Stimulated activated CD8-positive, alpha-beta memory T cell treated with anti-CD3 and anti-CD28 coated beads, Interleukin-7, amount 100 ng/mL, for 1 hour (primary cell): ENCODE results near the gene TAPBP.
"Not testable (repeated sequence)": the region's sequence is repeated elsewhere in the genome, so short reads cannot be mapped to it uniquely, and the experiment has no call there.

Source experiments
- DNase-seq, 2 donors: peaks; one replicate each; pipeline ENCODE4 v3.0.0-alpha.2; 2020; ENCODE audit warnings: low read depth in 2 of 2

Gene TAPBP

GRCh38 chr6:33277663-33278391 lies 36.1 kb downstream of the TAPBP start:
- no peak for DNase-seq

DNA sequence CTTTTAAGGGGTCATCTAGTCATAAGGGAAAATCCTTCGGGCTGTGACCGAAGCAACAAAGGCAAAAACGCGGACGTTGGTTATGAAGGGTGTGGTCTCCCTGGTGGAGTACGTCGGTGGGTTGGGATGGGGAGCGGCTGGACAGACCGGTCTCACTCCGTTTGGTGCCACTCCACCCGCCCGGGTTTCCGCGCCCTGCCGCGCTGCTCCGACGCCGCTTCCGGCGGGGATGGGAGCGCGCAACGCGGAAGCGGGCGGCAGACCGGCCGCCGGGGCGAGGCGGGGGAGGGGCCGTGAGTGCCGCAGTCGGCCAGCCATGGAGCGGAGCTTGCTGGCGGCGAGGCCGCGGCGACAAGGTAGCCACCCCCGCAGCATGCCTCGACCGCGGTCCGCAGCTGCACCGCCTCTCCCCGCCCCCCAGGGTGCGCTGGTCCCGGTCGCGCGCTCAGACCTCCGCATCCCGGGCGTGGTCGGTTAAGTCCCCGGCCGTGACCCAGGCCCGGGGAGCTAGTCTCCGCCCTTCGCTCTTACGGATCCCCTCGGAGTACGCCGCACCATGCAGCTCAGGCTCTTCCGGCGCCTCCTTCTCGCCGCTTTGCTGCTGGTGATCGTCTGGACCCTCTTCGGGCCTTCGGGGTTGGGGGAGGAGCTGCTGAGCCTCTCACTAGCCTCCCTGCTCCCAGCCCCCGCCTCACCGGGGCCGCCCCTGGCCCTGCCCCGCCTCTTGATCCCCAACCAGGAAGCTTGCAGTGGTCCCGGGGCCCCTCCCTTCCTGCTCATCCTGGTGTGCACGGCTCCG lies 36.8 kb downstream of the TAPBP start, which contains the start of gene B3GALT4:
Gene B3GALT4, plus strand, starts transcription at position 260 of the 799 bp plus-strand sequence. Its CDS starts 297 bp downstream, at position 557.
- peak in 1 of 2 donors; percentile 46 for DNase-seq

DNA sequence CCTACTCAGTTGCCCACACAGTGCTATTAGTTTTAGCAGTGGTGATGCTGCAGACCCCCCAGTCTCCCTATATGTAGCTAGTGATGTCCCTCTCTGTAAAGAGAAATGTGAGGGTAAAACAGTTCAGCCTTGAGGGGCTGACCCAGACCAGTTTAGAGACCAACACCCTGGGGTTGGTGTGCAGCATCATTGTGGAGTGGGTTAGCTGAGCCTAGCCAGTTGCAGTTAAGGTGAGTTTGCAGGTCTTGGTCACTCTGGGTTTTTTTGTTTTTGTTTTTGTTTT lies 37.4 kb downstream of the TAPBP start:
- no peak for DNase-seq

DNA sequence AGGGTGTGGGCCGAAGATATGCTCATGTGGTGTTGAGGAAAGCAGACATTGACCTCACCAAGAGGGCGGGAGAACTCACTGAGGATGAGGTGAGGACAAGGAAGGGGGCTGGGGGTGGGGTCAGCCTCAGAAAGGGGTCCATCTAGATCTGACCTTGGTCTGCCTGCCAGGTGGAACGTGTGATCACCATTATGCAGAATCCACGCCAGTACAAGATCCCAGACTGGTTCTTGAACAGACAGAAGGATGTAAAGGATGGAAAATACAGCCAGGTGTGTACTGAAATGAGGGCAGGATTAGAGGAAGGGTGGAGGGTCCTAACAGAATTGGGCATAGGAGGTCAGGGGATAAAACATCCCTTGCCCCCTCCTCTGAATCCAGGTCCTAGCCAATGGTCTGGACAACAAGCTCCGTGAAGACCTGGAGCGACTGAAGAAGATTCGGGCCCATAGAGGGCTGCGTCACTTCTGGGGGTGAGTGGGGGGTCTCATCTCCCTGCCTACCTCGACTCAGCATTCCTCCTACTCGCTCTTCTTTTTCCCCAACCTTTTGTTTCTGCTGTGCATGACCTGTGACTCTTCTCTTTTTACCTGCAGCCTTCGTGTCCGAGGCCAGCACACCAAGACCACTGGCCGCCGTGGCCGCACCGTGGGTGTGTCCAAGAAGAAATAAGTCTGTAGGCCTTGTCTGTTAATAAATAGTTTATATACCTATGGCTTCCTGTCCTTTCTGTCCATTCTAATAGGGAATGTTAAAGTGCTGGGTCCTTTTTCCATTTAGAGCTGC lies 37.9 kb downstream of the TAPBP start:
- DNase-seq: not testable (repeated sequence)

DNA sequence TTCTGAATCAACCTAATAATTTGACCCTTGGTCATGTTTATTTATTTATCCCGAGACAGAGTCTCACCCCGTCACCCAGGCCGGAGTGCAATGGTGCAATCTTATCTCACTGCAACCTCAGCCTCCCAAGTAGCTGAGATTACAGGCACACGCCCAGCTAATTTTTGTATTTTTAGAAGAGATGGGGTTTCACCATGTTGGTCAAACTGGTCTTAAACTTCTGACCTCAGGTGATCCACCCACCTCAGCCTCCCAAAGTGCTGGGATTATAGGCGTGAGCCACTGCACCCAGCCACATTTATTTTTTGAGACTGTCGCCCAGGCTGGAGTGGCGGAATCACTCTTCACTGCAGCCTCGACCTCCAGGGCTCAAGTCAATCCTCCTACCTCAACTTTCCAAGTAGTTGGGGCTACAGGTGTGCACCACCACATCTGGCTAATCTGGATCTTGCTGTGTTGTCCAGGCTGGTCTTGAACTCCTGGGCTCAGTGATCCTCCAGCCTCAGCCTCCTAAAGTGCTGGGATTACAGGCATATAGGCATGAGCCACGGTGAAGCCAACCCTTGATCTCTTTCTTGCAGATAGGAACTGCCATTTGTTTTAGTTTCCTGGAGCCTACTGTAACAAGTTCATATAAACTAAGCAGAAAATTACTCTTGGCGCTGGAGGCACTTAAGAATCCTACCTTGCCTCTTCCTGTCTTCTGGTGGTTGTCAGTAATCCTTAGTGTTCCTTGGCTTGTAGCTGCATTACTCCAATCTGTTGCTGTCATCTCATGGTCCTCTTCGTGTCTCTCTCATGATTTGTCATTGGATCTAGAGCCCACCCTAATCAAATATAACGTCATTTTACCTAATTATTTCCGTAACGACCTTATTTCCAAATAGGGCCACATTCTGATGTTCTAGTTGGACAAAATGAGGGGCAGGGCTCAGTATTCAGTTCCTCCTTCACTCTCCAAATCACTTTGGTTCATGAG lies 39.7 kb downstream of the TAPBP start:
- DNase-seq: no peak

DNA sequence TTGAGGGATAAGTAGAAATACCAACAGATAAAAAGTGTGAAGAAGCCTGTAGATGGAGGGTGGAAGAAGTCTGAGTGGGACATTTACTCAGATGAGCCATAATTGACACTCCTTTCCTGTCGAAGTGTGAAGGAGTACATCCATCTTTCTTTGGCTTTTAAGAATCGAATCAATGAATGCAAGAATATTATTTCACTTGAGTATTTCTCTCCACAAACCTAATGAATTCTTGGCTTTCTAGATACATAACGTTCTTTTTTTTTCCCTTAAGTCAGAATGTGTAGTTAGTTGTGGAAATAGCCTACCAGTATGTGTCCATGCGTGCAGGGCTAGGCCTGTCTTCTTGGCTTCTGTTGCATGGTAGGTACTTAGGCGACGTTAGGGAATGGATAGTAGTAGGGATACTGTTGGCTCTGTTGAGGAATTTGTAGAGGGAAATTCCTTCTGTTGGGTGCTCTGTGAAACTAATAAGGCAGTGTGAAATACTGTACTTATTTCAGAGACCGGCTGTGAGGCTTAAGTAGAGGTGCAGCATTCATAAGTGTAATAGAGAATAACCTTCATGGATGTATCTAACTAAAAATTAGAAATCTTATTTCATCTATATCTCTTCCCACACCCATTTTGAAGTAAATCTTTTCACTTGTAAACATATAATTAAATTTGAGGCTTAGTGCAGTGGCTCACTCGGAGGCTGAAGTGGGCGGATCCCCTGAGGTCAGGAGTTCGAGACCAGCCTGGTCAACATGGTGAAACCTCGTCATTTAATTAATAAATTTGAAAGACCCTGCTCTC lies 40.6 kb downstream of the TAPBP start:
- no peak for DNase-seq

DNA sequence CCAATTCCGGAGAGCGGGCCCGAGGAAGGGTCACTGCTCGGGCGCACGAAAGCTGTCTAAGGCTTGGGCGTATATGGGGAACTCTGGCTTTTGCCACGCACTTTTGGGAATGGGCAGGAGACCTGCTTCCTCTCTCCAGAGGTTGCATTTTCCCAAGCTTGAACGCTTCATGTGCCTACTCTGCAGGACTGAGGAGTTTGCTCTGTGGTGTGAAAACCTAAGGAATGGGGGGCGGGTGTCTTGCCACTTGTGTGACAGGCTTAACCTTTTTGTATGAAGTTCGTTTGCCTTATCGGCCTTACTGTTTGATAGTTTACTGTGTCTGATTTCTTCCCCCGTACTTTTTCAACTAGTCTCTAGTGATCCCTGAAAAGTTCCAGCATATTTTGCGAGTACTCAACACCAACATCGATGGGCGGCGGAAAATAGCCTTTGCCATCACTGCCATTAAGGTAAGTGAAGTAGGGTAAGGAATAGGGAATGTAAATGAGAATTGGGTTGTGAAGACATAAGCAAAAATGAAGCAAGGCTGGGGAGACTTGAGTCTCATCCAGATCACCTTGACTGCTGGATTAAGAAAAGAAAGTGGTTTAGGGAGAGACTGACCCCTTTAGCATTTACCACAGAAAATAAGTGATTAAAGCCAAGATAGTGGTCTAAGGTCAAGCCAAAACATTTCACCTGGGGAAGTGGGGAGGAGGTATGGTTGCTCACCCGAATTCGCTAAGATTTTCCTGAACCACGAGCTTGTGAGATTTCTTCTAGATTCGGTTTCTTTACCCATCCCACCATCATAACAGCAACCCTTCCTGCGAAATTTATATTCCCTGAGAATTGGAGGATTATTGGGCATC lies 41.4 kb downstream of the TAPBP start:
- DNase-seq: no peak

GRCh38 chr6:33271468-33272274 lies 42.2 kb downstream of the TAPBP start, which contains the start of the genes RPS18 and VPS52:
Gene RPS18 (plus strand): TSS chr6:33272075. CDS start chr6:33272120, 45 bp downstream.
Gene VPS52 (minus strand): TSS chr6:33271876. CDS start chr6:33271675, 201 bp downstream.
- DNase-seq: peak; percentile 74 to 82

DNA sequence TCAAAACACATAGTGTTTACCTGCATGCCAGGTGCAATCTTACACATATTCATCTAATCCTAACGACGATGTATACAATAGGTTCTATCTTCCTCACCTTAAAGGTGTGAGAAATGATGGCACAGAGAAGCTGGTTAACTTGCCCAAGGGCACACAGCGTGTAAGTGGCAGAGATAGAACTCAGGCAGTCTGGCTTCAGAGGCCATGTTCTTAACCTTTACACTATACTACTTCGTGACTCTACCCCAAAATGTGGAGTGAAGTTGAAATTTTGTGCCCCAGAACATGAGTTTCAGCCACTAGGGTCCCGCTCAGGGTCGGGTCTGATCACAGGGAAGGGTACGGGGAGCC lies 42.8 kb downstream of the TAPBP start:
- DNase-seq: no peak

DNA sequence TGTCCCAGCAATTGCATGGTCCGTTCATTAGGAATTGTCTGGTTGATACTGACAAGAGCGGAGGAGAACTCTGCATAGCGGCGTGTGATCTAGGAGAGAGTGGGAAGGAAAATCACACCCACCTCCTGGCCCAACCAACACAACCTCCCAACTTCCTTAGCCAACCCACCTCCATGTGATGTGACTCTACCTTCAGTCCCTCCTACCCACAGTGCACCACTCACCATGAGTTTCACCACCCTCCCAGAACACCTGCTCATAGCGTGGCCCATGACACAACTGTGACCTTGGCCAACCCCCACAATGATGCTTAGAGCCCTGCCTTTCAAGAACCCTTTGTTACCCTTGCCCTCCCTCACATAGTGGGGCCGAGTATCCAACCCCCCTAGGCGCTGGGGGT lies 49.9 kb downstream of the TAPBP start:
- DNase-seq: no peak

DNA sequence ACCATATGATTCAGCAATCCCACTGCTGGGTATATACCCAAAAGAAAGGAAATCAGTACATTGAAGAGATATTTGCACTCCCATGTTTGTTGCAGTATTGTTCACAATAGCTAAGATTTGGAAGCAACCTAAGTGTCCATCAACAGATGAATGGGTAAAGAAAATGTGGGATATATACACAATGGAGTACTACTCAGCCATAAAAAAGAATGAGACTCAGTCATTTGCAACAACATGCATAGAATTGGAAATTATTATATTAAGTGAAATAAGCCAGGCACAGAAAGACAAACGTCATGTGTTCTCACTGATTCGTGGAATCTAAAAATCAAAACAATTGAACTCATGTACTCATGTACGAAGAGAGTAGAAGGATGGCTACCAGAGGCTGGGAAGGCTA lies 51.4 kb downstream of the TAPBP start:
- DNase-seq: not testable (repeated sequence)

GRCh38 chr6:33259032-33259431 lies 54.8 kb downstream of the TAPBP start:
- DNase-seq: no peak

DNA sequence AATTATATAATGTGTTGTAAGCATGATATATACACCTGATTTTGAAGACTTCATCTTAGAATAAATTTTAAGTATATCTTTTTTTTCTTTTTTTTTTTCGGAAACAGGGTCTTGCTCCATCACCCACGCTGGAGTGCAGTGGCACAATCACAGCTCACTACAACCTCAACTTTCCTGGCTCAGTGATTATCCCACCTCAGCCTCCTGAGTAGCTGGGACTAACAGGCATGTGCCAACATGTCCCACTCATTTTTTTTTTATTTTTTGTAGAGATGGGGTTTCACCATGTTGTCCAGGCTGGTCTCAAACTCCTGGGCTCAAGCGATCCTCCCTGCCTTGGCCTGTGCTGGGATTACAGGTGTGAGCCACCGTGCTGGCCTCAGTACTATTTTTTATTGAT lies 59.3 kb downstream of the TAPBP start:
- no peak for DNase-seq

DNA sequence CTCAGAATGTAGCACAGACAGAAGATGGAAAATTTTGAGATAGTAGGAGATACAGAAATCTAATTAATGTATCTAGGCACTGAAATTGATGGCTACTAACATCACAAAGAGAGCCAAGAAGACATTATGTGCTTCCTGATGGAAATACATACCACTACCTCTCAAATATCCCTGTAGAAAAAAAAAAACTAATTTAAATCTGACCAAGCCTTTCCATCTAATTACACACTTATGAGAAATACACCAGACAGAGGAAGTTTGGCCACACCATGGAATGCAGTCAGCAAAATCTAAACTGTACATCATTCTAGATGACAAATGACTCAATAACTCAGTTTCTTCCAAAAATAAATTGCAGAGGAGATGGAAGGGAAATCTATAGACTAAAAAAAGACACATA lies 61.1 kb downstream of the TAPBP start:
- DNase-seq: no peak

DNA sequence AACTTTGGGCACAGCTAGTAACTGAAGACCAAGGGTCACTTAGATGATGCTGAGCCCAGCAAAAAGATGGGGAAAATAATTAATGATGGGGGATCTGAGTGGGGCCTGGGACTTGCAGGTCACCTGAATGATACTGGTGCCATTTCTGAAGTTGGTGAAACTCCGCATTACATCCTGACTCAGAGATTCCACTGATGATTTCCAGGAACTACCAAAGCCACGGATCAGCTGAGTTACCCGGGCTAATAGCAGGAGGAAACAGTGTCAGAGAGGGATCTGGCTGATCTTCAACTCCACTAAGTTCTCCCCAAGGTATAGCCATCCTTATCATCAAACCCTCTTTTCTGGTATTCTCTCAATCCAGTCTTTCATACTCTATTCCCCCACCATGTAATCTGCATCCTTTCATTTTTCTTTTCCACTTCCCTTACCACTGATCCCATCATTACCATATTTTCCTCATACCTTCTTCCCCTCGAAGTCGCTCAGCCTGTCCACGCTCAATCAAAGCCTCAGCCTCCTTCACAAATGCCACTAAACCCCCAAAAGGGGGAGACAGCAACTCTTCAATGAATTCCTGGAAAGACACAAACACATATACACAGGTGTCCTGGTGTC lies 62.4 kb downstream of the TAPBP start:
- no peak for DNase-seq

- DNase-seq: no peak
Measured at GRCh38 chr6:33250731-33251130, 63.1 kb downstream of the TAPBP start.

GRCh38 chr6:33249732-33250630 lies 63.9 kb downstream of the TAPBP start:
- DNase-seq: no peak
